Measurements from ENCODE around the gene SEC24D. TPM values are rescaled to one million over a fixed set of nuclear protein-coding genes. Genes with fewer than 3 reads are reported as not detected.

SEC24D gene
- total and polyA plus RNA-seq, 9 of the 15 experiments (the other 6 are each of a cell fraction or from before 2014, with no cell fraction given): 7.1 to 22.5 (median 11.3) TPM

- H3K4me3 ChIP-seq: no peak overlapping the region
- no peaks in the 10 kb centered on the region for H3K4me1 ChIP-seq (replicated peaks in 1 of 2; ENCODE audit: control insufficient read depth in 2 of 2, insufficient read depth in 2 of 2, low read length in 2 of 2)
- TF ChIP-seq XRCC5 (IDR thresholded peaks at IDR 0.05; ENCODE audit: low read depth, low read length): no peak
- TF ChIP-seq HNRNPH1 (optimal IDR thresholded peaks at IDR 0.05; ENCODE audit: low read depth, low read length): no peak
- TF ChIP-seq GTF2A2 (tag; IDR thresholded peaks at IDR 0.05): no peak
- TF ChIP-seq, protein P1, sequence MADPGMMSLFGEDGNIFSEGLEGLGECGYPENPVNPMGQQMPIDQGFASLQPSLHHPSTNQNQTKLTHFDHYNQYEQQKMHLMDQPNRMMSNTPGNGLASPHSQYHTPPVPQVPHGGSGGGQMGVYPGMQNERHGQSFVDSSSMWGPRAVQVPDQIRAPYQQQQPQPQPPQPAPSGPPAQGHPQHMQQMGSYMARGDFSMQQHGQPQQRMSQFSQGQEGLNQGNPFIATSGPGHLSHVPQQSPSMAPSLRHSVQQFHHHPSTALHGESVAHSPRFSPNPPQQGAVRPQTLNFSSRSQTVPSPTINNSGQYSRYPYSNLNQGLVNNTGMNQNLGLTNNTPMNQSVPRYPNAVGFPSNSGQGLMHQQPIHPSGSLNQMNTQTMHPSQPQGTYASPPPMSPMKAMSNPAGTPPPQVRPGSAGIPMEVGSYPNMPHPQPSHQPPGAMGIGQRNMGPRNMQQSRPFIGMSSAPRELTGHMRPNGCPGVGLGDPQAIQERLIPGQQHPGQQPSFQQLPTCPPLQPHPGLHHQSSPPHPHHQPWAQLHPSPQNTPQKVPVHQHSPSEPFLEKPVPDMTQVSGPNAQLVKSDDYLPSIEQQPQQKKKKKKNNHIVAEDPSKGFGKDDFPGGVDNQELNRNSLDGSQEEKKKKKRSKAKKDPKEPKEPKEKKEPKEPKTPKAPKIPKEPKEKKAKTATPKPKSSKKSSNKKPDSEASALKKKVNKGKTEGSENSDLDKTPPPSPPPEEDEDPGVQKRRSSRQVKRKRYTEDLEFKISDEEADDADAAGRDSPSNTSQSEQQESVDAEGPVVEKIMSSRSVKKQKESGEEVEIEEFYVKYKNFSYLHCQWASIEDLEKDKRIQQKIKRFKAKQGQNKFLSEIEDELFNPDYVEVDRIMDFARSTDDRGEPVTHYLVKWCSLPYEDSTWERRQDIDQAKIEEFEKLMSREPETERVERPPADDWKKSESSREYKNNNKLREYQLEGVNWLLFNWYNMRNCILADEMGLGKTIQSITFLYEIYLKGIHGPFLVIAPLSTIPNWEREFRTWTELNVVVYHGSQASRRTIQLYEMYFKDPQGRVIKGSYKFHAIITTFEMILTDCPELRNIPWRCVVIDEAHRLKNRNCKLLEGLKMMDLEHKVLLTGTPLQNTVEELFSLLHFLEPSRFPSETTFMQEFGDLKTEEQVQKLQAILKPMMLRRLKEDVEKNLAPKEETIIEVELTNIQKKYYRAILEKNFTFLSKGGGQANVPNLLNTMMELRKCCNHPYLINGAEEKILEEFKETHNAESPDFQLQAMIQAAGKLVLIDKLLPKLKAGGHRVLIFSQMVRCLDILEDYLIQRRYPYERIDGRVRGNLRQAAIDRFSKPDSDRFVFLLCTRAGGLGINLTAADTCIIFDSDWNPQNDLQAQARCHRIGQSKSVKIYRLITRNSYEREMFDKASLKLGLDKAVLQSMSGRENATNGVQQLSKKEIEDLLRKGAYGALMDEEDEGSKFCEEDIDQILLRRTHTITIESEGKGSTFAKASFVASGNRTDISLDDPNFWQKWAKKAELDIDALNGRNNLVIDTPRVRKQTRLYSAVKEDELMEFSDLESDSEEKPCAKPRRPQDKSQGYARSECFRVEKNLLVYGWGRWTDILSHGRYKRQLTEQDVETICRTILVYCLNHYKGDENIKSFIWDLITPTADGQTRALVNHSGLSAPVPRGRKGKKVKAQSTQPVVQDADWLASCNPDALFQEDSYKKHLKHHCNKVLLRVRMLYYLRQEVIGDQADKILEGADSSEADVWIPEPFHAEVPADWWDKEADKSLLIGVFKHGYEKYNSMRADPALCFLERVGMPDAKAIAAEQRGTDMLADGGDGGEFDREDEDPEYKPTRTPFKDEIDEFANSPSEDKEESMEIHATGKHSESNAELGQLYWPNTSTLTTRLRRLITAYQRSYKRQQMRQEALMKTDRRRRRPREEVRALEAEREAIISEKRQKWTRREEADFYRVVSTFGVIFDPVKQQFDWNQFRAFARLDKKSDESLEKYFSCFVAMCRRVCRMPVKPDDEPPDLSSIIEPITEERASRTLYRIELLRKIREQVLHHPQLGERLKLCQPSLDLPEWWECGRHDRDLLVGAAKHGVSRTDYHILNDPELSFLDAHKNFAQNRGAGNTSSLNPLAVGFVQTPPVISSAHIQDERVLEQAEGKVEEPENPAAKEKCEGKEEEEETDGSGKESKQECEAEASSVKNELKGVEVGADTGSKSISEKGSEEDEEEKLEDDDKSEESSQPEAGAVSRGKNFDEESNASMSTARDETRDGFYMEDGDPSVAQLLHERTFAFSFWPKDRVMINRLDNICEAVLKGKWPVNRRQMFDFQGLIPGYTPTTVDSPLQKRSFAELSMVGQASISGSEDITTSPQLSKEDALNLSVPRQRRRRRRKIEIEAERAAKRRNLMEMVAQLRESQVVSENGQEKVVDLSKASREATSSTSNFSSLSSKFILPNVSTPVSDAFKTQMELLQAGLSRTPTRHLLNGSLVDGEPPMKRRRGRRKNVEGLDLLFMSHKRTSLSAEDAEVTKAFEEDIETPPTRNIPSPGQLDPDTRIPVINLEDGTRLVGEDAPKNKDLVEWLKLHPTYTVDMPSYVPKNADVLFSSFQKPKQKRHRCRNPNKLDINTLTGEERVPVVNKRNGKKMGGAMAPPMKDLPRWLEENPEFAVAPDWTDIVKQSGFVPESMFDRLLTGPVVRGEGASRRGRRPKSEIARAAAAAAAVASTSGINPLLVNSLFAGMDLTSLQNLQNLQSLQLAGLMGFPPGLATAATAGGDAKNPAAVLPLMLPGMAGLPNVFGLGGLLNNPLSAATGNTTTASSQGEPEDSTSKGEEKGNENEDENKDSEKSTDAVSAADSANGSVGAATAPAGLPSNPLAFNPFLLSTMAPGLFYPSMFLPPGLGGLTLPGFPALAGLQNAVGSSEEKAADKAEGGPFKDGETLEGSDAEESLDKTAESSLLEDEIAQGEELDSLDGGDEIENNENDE (IDR thresholded peaks at IDR 0.05; ENCODE audit: low read depth, low read length): no peak
- no peak for TF ChIP-seq BDP1 (IDR thresholded peaks at IDR 0.05; ENCODE audit: insufficient read depth, insufficient read length)
- TF ChIP-seq ZNF586 (CRISPR knock-in tag; conservative IDR thresholded peaks at IDR 0.05): no peak
- TF ChIP-seq ZNF436 (CRISPR knock-in tag; IDR thresholded peaks at IDR 0.05): no peak
- TF ChIP-seq, protein P2, sequence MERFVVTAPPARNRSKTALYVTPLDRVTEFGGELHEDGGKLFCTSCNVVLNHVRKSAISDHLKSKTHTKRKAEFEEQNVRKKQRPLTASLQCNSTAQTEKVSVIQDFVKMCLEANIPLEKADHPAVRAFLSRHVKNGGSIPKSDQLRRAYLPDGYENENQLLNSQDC (CRISPR knock-in tag; IDR thresholded peaks at IDR 0.05): no peak
- no peak for ATAC-seq
- ChIA-PET POLR2A (no interaction called here), CTCF (ENCODE audit: low intra/inter-chr PET ratio) (no interaction called here)
- no peaks in the 10 kb centered on the region for H3K9me1 ChIP-seq (ENCODE audit: control insufficient read depth, insufficient read depth, low read length)
- DNase-seq (ENCODE audit: extremely low read depth in 1 of 4, low spot score in 3 of 4): no peak
- no peaks in the 10 kb centered on the region for H3K79me2 ChIP-seq (ENCODE audit: control insufficient read depth, insufficient read depth, low read length)
- H3K9ac ChIP-seq (ENCODE audit: insufficient read depth in 1 of 2, low read depth in 2 of 2, low read length in 2 of 2): no peak overlapping the region
- H4K20me1 ChIP-seq (replicated peaks; ENCODE audit: control insufficient read depth, insufficient read depth, low read length): no peaks in the 10 kb centered on the region
- in situ Hi-C loops (cut with MboI): no loop called here
- H3K4me2 ChIP-seq (ENCODE audit: insufficient read depth, low read length): no peak overlapping the region
- no TSS peak for BruUV-seq (replicated peaks)
- intact Hi-C loops (cut with micrococcal nuclease): no loop called here
- no peak overlapping the region for H3K27ac ChIP-seq (ENCODE audit: extremely low read depth, low read depth, low read length)
- no peaks in the 10 kb centered on the region for H3K36me3 ChIP-seq (ENCODE audit: control insufficient read depth, insufficient read depth, low read length)
- H3K27me3 ChIP-seq (ENCODE audit: control insufficient read depth in 2 of 2, insufficient read depth in 2 of 2, low read length in 2 of 2): peaks cover 0 to 6% of the 10 kb centered on the region in 2 experiments; a peak in 2 of 5 replicates
- 0% methylated on average over 3 of the region's 3 CpGs for WGBS (ENCODE audit: insufficient coverage, low coverage, missing lambda C conversion rate)
- H2AFZ ChIP-seq (ENCODE audit: low read depth, low read length): no peak overlapping the region
- no peak for FAIRE-seq
- H3K9me3 ChIP-seq (replicated peaks; ENCODE audit: control insufficient read depth, insufficient read depth, low read depth, low read length): no peaks in the 10 kb centered on the region
These were observed 31.6 kb upstream of the SEC24D start for GRCh38 chr4:118867311-118868067.
